Measurements from ENCODE around the gene PRIMA1.
"Not testable (repeated sequence)": the region's sequence is repeated elsewhere in the genome, so short reads cannot be mapped to it uniquely, and the experiment has no call there.

The PRIMA1 gene, protein sequence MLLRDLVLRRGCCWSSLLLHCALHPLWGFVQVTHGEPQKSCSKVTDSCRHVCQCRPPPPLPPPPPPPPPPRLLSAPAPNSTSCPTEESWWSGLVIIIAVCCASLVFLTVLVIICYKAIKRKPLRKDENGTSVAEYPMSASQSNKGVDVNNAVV

DNA sequence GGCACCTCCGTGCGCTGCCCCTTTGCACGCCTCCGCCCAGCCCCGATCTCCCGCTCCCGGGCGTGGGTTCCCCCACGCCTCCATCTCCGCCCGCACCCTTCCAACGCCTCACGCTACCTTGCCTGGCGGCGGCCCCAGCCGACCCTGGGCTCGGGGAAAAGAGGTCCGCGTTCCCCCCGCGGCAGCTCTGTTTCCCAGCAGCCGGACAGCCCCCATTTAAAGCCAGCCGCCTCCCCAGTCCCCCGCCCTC lies at the start of gene PRIMA1:
Gene PRIMA1, minus strand, starts transcription at position 193 of the 250 bp plus-strand sequence. CDS start 767 bp downstream, outside the sequence.
- DNase-seq (ENCODE audit: low spot score), result no peak

DNA sequence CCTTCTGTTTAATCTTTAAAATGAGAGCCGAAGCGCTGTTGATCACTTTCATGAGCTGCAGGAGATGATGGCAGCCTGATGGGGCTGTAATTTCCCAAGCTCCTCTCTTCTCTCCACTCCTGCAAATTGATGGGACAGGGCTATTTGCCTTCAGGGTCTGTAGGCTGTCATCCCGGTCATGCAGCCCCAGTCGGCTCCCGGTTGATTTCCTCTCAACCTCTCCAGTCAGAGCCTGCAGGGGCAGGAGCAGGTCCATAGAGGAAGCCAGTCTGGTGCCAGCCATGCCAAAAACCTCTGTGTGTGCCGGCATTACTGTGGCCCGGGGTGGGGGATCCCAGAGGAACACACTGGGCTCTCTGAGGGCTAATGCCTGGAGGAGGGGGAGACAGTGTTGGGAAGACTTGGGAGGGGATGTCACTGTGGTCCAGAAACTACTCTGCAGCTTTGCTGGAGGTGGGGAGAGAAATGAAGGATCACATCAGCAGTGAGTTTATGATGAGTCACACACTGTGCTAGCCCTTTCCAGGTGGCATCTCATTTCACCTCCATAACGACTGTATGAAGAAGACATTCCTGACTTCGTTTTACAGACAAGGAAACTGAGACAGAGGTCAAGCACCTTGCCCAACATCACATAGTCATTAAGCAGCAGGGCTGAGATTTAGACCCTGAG lies 46.5 kb upstream of the PRIMA1 start:
- DNase-seq (ENCODE audit: low spot score), result no peak

DNA sequence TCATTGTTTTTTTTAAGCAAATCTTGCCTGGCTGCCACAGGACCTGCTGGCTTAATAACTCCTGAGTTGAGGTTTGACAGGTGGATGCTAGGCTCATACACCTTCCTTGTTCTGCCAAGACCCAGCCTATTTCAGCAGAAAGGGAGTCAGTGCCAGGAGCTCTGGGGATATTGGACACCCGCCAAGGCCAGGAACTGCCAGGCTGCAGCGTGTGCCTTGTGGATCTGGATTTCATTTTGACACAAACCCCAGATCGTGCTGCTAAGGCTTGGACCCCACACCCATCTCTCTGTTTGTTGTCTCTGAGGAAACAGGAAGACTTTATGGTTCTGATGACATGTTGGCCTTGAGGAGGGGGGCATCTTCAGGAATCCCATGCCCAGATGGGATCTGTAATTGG lies 44.4 kb upstream of the PRIMA1 start:
- DNase-seq (ENCODE audit: low spot score), result peak; percentile 6

DNA sequence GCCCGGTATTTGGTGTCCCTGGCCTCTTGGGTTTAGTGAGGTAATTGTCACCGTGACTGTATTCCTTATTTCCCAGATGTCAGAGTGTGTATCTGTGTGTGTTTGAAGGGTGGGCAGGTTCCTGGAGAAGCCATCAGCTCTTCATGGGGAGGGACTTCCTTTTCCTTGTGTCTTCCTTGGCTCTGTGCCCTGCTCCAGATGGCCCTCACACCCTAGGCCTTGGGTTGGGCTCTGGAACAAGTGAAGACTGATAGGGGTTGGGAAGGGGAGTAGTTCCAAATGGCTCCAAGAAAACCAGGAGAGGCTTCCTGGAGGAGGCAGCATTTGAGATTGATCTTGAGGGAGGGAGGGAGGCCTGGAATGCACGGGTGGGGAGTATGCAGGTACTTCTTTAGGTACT lies 43.8 kb upstream of the PRIMA1 start:
- no peak for DNase-seq (ENCODE audit: low spot score)

DNA sequence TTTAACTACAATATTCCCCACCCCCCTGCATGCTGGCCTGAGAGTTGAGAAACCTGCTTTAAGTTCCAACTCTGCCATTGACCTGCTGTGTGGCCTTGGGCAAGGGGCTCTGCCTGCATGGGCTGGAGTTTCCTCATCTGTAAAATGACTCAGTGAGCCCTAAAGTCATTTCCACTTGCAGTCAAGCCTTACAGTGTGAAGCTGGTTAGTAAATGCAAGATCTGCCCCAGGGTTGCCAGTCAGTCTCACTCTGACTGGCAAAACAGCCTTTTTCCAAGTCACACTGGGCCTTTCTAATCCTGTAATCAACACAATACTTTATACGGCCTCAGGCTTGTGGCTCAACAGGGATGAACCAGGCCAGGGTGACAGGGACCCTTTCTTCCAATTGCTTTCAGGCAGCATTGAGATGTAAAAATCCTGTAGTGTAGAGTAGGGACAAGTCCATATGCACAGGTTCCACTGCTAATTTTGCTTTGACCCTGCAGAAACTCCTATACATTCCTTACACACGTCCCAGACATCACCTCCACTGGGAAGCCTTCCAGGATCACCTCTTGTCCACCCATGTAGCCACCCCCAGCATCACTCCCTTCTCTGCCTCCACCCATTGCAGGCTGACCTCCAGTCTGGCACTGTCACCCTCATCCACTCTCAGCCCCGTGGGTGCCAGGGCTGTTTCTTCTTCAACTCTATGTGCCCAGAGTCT lies 42.6 kb upstream of the PRIMA1 start:
- DNase-seq (ENCODE audit: low spot score), result no peak

DNA sequence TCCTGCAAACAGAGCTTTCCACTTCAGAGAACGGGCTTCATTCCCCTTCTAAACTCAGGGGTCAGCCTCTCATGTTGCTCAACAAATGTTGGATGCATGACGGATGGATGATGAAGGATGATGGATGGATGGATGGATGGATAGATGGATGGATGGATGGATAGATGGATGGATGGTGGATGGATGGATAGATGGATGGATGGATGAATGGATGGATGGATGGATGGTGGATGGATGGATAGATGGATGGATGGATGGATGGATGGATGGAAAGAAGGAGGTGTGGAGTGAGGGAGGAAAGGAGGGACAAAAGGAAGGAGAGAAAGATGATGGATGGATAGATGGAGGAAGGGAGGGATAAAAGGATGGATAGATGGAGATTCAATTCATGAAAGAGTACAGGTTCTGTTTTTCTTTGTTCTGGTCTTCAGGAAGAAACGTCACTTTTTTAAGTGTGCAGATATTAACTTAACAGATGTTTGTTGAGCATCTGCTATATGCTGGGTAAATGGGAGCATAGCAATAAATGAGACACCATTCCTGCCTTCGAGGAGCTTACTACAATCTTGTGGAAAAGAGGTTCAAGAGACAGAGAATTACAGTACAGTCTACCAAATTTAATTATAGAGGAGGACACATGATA lies 41.7 kb upstream of the PRIMA1 start:
- no peak for DNase-seq (ENCODE audit: low spot score)

DNA sequence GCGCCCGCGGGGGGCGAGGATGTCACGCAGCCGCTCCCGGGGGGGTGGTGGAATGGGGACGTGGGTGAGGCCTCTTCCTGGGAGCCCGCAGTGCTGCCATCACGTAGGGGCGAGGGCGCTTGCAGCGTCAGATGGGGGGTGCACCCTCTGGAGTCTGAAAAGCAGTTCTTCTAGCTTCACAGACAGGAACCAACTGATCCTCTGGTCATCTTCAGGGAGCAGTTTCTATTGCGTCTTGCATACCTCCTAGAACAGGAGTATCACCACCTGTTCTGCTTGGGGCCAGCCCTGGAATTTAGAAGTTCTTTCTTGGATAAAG lies 36.9 kb upstream of the PRIMA1 start:
- DNase-seq (ENCODE audit: low spot score), result no peak

DNA sequence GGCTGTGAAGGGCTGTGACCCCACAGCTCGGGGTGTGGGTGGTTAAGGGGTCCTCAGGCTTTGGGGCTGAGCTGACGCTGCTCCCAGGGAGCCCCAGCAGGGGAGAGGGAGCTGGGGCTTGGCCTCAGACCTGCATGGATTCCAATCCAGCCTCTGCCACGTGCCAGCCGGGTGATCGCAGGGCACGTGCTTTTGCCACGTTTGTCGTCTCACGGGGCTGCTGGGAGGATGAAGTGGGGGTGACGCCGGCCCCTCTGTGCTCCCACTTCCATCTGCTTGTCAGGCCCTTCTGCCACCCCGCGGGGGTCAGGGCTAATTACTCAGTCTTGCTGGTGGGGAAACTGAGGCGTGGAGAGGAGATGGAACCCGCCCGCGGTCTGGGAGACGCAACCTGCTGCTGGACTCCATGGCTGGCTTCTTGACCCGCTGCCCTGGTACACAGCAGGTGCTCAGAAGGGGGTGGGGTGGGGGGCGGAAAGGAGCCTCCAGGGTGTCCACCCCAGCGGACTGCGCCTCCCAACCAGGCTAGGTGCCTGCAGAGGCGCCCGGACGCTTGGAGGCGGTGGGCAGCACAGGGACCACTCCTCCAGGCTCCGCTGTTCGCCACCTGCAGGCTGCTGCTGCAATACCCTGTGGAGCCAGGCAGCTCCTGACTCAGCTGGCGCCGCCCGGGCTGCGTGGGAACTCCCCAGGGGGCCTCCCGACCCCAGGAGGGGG lies 36.4 kb upstream of the PRIMA1 start:
- no peak for DNase-seq (ENCODE audit: low spot score)

DNA sequence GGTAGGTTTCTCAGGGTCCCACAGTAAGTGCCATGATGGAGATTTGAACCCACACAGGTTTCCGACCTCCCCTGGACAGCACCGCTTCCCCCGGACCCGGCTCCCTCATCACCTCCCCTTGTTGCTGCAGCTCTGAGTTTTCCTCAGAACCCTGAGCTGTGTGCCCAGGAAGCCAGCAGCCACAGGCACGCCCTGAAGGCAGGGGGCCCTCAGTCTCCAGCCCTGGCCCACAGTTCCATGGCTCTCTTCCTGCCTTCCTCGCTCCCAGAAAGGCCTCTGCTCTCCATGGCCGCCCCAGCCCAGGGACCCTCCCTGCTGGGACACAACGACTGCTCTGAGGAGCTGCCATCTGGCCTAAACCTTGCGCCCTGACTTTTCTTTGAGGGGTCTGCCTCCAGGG lies 35.8 kb upstream of the PRIMA1 start:
- DNase-seq (ENCODE audit: low spot score), result no peak

DNA sequence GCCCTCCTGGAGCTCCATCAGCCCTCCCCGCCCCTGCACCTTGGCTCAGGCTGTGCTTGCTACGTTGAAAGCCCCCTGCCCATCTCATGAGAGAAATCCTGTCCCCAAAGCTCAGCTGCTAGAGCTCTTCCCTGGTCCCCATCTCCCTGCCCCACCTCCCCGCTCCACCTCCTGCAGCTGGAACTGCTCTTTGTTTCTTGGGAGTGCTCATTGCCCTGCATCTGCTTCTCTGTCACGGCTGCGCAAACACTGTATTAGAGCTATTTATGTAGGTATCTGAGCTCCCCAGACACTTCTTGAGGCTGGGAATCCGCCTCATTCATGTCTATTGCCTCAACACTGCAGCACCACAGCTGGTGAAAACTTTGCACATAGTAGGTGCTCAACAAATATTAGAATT lies 32.8 kb upstream of the PRIMA1 start:
- DNase-seq (ENCODE audit: low spot score), result no peak

DNA sequence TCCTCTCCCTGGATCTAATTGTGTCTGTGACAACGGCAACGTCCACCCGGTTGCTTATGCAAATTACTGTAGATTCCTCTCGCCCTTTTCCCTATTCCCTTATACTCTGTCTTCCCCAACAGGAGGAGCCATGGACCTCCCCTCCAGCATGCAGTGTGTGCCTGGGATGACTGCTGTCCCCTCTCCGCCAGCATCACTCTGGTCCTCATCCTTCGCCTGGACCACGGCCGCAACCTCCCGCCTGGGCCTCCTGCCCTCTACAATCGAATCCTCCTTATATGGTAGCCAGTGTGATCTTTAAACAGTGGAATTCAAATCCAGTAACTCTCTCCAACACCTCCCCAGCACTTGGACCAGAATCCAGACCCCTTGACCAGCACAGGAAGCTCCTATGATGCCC lies 30.6 kb upstream of the PRIMA1 start:
- no peak for DNase-seq (ENCODE audit: low spot score)

DNA sequence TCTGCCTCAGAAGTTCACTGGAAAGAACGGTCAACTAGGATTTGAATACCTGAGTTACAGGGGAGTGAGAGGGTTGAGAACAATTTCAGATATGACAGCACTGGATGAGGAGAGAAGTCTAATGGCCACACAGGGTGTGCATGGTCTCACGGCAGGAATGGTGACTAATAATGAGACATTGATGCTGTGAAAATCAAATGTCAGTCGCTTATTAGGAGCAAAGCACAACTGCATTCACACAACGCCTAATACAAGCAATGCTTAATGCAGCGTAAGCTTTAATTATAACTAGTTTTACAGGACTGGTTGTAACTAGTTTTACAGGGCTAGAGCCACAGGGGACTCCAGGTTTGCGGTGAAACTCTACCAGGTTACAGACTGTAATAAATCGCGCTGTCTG lies 23.4 kb upstream of the PRIMA1 start:
- no peak for DNase-seq (ENCODE audit: low spot score)

DNA sequence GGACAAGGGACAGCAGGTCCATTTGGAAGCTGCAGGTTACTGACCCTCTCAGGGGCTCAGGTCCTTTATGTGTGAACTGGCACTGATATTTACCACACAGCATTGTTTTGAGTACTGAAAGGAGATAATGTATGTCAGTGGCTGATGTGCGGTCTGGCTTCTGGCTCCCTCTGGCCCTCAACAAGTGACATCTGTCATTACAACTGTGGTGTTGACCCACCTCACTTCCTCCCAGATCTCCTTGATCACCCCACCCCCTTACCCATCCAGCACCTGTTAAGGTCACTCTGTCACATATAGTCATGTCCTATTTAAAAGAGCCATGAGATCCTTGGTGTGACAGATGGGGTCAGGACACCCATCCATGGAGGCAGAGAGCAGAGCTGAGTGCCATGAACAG lies 22.7 kb upstream of the PRIMA1 start:
- no peak for DNase-seq (ENCODE audit: low spot score)

DNA sequence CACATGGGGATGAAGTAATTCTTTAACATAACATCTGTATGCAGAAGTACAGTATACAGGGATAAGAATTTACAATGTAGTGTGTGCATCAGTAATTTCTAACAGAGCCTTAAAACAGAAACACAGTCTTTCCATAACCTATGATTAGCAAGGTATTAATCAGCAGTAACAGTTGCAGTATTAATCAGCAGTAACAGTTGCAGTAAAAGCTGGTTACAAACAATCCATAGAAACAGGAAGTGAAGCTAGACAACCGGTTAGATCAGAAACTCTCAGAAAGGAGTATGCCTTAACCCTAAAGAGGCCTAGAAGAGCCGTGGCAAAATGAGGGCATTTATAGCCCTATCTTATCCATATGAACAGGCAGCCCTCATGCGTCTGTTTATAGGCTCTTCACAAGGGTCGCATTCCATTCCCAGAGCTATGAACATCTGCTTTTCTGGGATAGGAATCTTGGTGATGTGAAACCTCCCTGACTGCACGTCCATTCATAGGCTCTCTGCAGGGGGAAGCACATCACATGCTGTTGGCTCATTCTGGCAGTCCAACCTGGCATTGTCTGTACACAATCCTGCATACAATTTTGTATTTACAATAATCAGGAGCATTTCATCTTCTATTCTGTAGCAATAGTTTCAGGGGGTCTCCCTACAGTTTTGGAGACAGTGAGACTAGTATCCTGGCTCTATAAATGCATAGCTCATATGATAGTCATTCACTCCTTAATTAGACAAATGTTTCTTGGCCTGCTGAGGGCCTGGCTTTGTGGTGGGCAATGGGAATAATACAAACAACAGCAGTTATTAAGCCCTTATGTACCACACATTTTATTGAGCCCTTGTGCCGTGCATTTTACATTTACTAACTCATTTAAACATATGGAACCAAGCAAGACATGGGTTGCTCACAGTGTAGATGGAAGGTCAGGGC lies 21.5 kb upstream of the PRIMA1 start:
- not testable (repeated sequence) for DNase-seq (ENCODE audit: low spot score)

DNA sequence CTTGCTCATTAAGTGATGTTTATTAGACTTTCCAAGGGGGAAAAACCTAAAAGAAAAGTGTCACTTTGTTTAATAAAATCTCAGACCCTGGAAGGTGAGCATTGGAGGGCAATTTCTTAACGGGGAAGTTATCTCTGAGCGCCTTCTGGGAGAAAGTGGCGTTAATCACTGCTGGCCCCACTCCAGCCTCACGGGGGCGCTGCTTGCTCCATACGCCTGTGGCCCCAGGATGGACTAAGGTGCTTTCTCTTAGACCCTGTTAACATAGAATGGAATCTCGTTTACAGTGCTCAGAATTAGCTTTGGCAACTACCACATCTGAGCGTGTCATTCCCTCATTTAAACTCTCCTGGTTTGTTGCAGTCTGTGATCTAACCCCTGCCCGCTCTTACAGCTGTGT lies 16.4 kb upstream of the PRIMA1 start:
- no peak for DNase-seq (ENCODE audit: low spot score)

DNA sequence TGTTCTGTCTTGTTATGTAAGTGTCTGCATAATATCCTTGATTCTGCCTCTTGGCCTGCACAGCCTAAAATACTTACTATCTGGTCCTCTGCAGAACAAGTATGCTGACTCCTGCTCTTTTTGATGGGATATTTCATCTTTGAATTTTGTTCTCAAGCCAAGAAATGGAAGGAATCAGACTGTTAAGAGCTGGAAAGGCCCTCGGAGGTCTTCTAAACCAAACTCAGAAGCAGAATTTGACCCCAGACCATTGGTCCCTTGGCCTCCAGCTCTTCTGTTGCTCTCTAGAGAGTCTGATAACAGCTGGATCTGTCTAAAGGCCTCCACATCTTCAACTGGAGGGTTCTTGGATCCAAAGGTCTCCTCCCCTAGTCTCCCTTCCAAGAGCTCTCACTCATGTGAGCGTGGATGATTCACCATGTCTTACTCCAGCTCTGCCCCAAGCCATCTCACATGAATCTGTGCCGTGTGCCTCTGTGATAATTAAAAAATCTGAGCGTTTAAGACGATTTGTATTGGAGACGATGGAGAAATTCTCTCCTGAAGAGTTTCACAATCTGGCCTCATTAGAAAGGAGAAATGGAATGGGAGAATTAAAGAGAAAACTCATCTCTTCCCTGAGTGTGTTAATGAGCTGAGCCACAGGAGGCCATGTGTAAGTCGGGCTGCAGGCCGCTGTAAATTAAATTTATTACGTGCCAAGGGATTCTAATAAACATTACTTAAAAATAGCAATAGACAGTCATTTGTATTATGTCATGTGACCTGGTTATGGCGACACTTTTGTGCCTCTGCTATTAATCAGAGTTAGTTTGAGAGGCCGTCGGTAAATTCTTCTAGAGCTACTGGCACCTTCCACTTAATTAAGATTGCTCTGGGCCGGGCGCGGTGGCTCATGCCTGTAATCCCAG lies 15.4 kb upstream of the PRIMA1 start:
- DNase-seq (ENCODE audit: low spot score), result no peak

DNA sequence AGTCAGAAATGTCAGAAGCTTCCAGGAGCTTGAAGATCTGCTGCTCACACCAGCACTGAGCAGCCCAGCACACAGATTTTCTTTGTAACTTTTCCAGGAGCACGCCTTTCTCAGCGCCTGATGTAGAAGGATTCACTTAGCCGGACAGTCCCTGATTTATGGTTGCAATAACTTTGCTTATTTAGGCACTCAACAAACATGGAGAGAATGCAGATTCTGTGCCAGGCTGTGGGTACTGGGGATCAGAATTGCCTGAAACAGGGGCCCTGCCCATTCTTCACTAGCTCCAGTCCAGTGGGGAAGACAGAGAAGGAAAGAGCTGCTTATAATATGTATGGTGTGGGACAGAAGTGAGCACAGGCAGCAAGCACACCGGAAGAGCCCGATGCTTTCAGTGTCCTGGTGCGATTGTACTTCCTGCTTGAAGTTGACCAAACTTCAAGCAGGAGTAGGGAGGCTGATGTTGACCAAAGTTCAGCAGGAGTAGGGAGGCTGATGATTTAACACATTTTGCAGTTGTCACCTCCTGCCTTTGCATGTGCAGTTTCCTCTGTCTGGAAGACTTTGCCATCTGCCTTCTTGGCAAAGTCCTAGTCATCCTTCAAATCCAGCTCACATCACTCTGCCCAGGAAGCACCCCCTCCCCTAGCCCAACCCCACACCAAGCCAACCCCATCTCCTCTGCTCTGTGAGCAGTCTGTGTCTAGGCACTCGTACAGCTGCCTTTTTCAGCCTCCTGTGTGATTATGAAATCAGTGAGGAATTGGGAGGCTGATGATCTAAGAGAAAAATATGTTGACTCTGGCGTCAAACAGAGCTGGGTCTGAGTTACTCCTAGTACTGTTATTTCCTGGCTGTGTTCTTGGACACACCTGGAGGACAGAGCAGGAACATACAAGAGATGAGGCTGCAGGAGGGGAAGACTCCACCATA lies 12.0 kb upstream of the PRIMA1 start:
- DNase-seq (ENCODE audit: low spot score), result no peak

DNA sequence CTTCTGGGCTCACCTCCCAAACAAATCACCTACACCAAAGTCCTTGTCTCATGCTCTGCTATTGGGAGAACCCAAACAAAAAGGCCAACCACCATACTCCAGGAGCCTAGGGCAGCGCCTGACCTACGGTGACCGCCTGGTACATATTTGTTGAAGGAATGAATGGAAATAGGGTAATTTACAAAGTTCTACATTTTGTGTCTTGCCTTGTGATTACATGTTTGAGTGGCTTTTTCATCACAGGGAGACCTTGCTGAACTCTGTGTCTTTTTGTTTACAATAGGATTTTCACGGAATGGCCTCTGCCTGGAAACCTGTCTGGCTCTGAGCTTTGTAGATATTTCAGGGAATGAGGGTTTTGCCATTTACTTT lies 11.3 kb upstream of the PRIMA1 start:
- no peak for DNase-seq (ENCODE audit: low spot score)

DNA sequence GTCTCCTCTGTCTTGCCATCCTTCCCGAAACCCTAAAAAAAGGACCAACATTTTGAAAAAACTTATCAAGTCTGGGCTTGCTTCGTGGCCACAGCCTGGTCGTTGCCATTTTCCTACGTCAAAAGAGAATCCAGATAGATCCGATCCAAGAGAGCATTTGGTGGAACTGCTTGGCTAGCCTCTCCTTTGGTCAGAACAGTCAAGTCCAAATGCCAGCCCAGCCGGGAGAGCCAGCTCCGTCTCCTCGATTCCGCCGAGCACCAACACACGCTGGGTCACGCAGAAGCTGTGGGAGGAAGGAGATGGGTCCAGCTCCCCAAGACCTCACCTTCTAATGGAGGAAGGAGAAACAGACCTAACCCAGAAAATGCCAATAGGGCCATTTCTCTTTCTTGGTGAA lies 9.3 kb upstream of the PRIMA1 start:
- no peak for DNase-seq (ENCODE audit: low spot score)

DNA sequence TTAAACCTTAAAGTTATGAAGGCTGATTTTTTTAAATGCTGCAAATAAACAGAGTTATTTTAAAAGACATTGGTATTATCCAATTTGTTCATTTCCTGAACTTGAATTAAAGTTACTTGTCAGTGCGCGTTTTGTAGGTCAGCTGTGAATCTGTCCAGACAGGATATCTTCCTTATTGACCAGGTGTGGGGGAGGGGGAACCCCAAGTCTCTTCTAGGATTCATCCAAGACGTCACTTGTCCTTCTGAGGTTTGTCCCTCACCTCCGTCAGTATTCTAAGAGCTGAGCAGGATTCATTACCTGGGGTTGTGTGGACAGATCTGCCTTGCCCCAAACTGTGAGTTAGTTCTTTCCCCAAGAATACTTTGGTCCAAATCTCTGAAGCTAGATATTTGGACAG lies 8.8 kb upstream of the PRIMA1 start:
- DNase-seq (ENCODE audit: low spot score), result no peak

Measured in globus pallidus (tissue), 1 donor.